H7 (cell line): ENCODE measurements around the gene COL24A1. TPM values are rescaled to one million over a fixed set of nuclear protein-coding genes. Genes with fewer than 3 reads are reported as not detected.
"Not testable (repeated sequence)": the region's sequence is repeated elsewhere in the genome, so short reads cannot be mapped to it uniquely, and the experiment has no call there.

Experiments used
- DNase-seq: peaks from one replicate; pipeline ENCODE4 v3.0.0; 2012
- H3K27me3 ChIP-seq: 2 replicates; pipeline ENCODE4 v1.6.0; 2011; ENCODE audit warnings: mild to moderate bottlenecking, low read length; ENCODE audit not compliant: control insufficient read depth, insufficient read depth
- H3K36me3 ChIP-seq: replicated peaks from 2 replicates; pipeline ENCODE4 v1.5.1; 2011; ENCODE audit warnings: low read length; ENCODE audit not compliant: control insufficient read depth, insufficient read depth
- H3K4me3 ChIP-seq: 2 replicates; pipeline ENCODE4 v1.5.1; 2011; ENCODE audit warnings: low read depth, mild to moderate bottlenecking, control low read depth, low read length, moderate library complexity; ENCODE audit not compliant: insufficient read depth
- total RNA-seq: library from RNA; depleted of rRNA; stranded (reverse); fragments of >200 nt; shearing (Covaris generic); gene quantifications from 2 replicates; pipeline ENCODE4 v1.2.3, GENCODE V29; 2014

COL24A1 gene
- total RNA-seq, 1 experiment from 2014 or later = 0.21 TPM

DNA sequence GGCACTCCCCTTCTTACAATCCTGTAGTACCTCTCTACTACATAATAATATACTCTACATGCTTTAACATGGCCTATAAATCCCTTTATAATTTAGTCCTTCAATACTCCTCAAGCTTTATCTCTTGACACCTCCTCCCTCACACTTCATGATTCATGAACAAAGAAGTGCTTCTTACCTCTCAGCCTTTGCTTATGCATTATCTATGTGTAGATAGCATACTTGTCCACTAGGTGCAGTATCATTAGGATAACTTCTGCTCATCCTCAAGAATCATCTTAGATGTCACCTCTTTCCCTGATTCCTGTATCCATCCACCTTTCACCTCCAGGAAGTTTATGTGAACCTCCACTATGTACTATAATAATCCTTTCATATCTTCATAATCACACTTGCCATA, 74.4 kb downstream of the COL24A1 start:
- DNase-seq = no peak

GRCh38 chr1:86072474-86072873, 84.1 kb downstream of the COL24A1 start:
- H3K4me3 ChIP-seq, H3K36me3 ChIP-seq, DNase-seq, H3K27me3 ChIP-seq: not testable (repeated sequence)

More for the DNA sequence above, 74.4 kb downstream of the COL24A1 start:
- no peak overlapping the region for H3K4me3 ChIP-seq
- no peaks in the 10 kb centered on the region for H3K27me3 ChIP-seq
- H3K36me3 ChIP-seq = no peaks in the 10 kb centered on the region

GRCh38 chr1:86071870-86072269, 84.7 kb downstream of the COL24A1 start:
- H3K4me3 ChIP-seq, H3K27me3 ChIP-seq, DNase-seq, H3K36me3 ChIP-seq: not testable (repeated sequence)

GRCh38 chr1:86069757-86070145, 86.8 kb downstream of the COL24A1 start:
- Histone ChIP-seq H3K4me3 (no peak overlapping the region), H3K27me3 (no peaks in the 10 kb centered on the region), H3K36me3 (no peaks in the 10 kb centered on the region)
- no peak for DNase-seq

DNA sequence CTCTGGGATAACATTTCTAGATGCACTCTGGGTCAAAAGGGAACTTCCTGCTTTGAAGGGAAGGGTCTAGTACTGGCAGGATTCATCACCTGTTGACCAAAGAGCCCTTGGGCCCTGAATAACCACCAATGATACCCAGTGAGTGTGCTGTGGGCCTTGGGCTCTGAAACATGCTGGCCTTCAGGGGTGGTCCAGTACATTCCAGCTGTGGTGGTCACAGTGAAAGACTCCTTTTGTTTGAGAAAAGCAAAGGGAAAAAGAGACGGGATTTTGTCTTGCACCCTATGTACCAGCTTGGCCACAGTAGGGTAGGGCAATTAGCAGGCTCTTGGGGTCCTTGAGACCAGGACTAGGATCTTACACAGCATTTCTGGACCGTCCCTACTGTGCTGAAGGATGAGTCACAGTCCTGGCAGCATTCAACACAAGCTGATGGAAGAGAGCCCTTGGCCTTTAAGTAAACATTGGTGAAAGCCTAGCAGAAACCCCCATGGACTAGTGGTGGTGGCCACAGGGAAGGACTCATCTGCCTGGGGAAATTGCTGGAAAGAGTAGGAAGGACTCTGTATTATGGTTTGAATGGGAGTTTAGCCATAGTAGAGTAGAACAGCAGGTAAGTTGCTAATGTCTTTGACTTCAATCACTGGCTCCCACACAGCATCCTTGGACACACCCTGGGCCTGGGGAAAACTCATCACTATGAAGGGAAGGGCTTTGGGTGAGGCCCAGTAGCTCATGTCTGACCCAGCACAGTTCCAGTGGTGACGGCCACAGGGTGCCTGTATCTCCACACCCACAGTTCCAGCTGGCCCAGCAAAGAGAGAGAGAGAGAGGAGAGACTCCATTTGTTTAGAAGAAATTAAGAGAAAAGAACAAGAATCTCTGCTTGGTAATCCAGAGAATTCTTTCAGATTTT, 87.5 kb downstream of the COL24A1 start:
- Histone ChIP-seq H3K4me3 (no peak overlapping the region), H3K36me3 (no peaks in the 10 kb centered on the region), H3K27me3 (no peaks in the 10 kb centered on the region)
- DNase-seq = no peak

DNA sequence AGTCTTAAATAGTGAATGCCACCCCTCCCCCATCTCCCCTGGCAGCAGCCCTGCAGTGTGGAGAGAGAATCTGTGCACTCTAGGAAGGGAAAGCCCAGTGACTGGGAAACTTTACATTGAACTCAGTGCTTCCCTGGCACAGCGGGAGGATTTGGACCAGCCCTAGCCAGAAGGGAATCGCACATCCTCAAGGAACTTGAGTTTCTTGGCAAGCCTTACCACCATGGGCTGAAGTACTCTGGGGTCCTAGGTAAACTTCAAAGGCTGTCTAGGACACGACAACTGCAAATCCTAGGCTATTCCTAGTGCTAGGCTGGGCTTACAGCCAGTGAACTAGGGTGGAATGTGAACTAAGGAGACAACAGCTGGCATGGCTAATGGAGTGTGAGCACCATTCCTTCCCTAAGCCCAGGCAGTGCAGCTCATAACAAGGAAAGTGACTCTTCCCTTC, 88.3 kb downstream of the COL24A1 start:
- no peak overlapping the region for H3K4me3 ChIP-seq
- peak; percentile 5 for DNase-seq
- no peaks in the 10 kb centered on the region for H3K36me3 ChIP-seq
- no peaks in the 10 kb centered on the region for H3K27me3 ChIP-seq

DNA sequence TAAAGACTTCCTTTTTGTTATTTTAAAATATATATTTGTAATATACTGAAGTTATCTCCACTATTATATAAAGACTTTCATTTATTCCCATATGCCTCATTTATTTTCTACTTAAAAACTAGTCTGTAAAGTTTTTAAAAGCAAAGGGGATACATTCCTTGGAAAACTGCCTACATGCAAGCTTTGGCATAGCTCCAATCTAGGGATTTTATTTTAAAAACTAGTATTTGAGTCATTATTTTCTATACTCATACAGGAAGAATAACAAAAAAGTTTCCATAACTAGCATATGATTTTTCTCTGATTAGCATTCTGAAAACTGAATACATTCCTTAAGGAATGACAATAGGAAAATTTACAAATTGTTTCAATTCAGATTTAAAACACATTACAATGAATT, 88.9 kb downstream of the COL24A1 start:
- Histone ChIP-seq H3K27me3 (no peaks in the 10 kb centered on the region), H3K36me3 (no peaks in the 10 kb centered on the region), H3K4me3 (no peak overlapping the region)
- DNase-seq = no peak

DNA sequence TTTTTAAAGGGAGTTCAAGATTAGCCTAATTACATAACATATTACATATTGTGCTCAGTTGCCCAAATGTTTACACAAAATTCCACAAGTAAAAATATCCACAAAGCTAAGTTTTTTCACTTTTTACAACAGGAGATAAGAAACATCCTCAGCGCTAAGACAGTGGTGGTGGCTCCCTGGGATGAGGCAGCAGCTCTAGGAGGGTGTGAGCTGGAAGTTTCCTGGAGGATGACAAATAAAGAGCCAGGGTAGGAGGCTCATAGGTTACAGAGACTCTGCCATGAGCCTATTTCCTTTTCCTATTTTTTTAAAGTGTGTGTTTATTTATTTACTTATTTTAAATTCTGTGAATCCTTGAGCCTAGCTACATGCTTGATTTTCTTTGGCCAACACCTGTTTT, 91.7 kb downstream of the COL24A1 start:
- no peak overlapping the region for H3K4me3 ChIP-seq
- H3K27me3 ChIP-seq = no peaks in the 10 kb centered on the region
- peak; percentile 24 for DNase-seq
- H3K36me3 ChIP-seq = no peaks in the 10 kb centered on the region

DNA sequence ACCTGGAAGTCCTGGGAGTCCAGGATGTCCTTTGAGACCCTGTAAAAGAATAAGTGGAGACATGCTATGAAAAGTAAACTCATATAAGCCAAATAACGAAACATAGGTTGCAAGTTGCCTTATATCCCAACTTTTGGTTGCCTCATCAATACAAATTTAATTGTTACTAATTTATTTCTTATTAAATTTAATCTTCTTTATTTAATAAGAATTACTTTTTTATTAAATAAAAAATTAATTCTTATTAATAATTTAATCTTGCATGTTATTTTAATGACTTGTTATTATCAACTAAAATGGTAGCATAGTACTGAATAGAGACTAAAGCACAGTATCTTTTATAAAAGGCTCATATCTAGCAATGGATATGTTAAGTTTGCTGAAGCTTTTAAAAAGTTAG, 92.9 kb downstream of the COL24A1 start:
- Histone ChIP-seq H3K36me3 (no peaks in the 10 kb centered on the region), H3K27me3 (no peaks in the 10 kb centered on the region), H3K4me3 (no peak overlapping the region)
- DNase-seq = no peak

DNA sequence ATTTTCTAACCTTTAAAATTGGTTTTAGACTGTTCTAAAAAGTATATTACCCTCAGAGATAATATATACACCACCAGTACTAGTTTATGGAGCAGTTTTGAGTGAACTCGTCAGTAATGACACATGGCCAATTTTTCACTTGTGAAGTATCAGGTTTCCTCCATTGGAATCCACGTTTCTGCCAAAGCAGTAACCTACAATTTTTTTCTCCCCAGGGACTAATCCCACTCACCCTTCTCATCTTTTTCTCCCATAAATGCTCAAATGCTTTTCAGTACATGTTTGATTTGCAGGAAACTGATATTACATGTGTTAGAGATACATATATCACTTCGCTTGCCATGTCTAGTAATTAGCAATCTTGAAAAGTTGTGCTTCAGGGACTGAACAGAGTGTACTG, 94.1 kb downstream of the COL24A1 start:
- no peak for DNase-seq
- Histone ChIP-seq H3K36me3 (no peaks in the 10 kb centered on the region), H3K4me3 (no peak overlapping the region), H3K27me3 (no peaks in the 10 kb centered on the region)

DNA sequence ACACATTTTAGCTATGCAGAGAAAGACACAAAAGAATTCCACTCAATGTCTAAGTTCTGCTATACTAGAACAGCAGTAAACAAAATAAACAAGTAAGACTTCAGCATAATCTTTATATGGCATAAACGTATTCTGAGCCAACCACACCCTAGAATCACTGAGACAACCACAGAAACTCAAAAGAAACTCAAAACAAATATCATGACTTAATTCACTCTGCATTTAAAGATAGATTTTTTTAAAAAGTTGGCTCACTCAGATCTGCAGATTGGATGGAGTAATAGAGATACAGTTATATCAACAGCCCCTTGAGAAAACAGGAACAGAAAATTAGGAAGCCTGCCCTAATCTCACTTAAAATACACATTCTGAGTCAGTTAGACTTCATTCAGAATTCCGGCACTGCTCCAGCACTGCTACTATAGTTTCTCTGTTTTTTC, 95.0 kb downstream of the COL24A1 start:
- DNase-seq = no peak
- Histone ChIP-seq H3K36me3 (no peaks in the 10 kb centered on the region), H3K27me3 (no peaks in the 10 kb centered on the region), H3K4me3 (no peak overlapping the region)

GRCh38 chr1:86054396-86054795, 102.2 kb downstream of the COL24A1 start:
- DNase-seq = no peak
- no peaks in the 10 kb centered on the region for H3K27me3 ChIP-seq
- H3K36me3 ChIP-seq = no peaks in the 10 kb centered on the region
- H3K4me3 ChIP-seq = no peak overlapping the region

DNA sequence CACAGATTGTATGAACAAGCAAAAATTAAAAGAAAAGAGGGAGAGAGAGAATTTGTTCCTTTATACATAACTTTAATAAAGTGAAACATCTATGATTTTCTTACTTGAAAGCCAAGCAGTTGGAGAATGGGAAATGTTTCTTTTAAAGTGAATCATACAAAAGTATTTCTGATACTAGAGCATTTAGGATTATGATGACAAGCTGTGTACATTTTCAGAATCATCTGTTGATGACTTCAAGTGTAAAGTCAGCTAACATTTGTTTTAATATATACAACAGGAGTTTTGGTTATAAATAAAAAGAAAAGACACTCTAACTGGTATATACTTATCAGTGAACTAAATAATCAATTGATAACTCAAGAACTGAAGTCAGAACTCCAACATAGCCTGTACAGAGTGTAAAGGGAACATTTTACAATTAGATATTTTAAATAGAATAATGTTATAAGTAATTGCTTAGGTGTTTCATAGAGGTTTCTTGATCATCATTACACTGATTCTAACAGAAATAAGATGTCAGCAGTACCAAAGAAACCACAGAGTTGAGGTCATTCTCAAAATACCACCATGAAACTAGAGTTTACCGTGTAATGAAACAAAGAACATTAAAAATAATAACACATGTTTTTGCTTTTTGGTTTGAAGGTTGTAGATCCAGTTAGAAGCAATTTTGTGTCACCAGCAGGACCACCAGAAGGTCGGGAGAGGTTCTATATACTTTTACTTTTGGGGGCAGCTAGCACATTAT, 103.4 kb downstream of the COL24A1 start:
- DNase-seq = no peak
- H3K4me3 ChIP-seq = no peak overlapping the region
- no peaks in the 10 kb centered on the region for H3K36me3 ChIP-seq
- no peaks in the 10 kb centered on the region for H3K27me3 ChIP-seq

DNA sequence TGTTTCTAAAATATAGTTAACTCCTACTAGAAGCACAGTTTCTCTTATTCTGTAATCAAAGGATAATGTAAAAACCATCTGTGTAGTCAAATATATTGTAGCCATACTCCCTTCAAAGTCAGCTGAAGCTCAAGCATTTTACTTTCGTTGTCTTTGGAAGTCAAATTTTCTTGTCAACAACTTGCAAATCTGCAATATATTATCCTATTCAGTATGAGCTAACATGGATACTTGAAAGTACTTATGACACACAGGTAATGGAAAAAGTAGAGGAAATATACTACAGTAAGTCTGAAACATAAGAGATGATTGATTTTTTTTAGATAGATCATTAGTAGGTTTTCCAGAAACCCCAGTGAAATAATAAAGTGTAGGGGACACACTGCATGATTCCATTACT, 121.5 kb downstream of the COL24A1 start:
- no peaks in the 10 kb centered on the region for H3K27me3 ChIP-seq
- H3K4me3 ChIP-seq = no peak overlapping the region
- no peak for DNase-seq
- H3K36me3 ChIP-seq = no peaks in the 10 kb centered on the region

DNA sequence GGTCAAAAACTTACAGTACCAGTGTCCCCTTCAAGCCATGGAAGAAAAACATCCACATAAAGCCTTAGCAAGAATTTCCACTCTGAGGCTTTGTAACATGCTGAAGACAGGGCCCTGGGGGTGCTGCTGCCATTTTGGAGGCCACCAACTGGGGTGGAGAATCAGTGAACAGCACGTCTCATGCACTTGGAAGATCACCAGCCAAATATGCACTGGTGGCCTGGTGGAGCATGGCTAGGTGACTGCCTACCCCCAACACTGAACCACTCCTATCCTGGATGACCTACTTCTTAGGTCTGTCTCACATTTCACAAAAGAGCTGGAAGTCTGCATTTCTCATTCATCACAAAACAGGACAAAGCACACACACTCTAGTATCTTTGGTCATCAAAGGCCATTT, 126.4 kb downstream of the COL24A1 start:
- Histone ChIP-seq H3K4me3 (no peak overlapping the region), H3K27me3 (no peaks in the 10 kb centered on the region), H3K36me3 (no peaks in the 10 kb centered on the region)
- no peak for DNase-seq
